Fibroblast of pulmonary artery (primary cell): ENCODE data around the gene BPGM.

Source experiments
- DNase-seq: peaks from one replicate; pipeline ENCODE4 v3.0.0-alpha.2; 2010; ENCODE audit warnings: low read depth
- H3K4me3 ChIP-seq: replicated peaks from 2 replicates; pipeline ENCODE4 v1.5.1; 2011; ENCODE audit warnings: low read depth, mild to moderate bottlenecking, control low read depth, low read length, moderate library complexity
- CTCF ChIP-seq: IDR thresholded peaks from 2 replicates; pipeline ENCODE4 v1.5.1; 2011; ENCODE audit warnings: mild to moderate bottlenecking, control low read depth, low read length, inconsistent platforms; ENCODE audit errors: missing control alignments

Gene BPGM

GRCh38 chr7:134623193-134623592, 23.5 kb upstream of the BPGM start:
- DNase-seq: no peak
- TF ChIP-seq CTCF: no peak
- no peak overlapping the region for H3K4me3 ChIP-seq

GRCh38 chr7:134625550-134625949, 21.1 kb upstream of the BPGM start:
- DNase-seq: peak; percentile 56
- H3K4me3 ChIP-seq: no peak overlapping the region
- TF ChIP-seq CTCF: no peak

GRCh38 chr7:134627109-134627774, 19.4 kb upstream of the BPGM start:
- no peak for TF ChIP-seq CTCF
- DNase-seq: no peak
- no peak overlapping the region for H3K4me3 ChIP-seq

DNA sequence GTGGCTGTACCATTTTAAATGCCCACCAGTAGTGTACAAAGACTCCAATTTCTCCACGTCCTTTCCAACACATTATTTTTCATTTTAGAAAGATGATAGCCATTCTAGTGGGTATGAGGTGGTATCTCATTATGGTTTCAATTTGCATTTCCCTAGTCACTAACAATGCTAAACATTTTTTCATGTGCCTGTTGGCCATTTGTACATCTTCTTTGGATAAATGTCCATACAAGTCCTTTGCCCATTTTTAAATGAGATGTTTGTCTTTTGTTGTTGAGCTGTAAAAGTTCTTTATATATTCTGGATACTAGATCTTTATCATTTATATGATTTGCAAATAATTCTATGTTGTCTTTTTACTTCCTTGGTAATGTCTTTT, 18.9 kb upstream of the BPGM start:
- no peak for TF ChIP-seq CTCF
- H3K4me3 ChIP-seq: no peak overlapping the region
- no peak for DNase-seq

DNA sequence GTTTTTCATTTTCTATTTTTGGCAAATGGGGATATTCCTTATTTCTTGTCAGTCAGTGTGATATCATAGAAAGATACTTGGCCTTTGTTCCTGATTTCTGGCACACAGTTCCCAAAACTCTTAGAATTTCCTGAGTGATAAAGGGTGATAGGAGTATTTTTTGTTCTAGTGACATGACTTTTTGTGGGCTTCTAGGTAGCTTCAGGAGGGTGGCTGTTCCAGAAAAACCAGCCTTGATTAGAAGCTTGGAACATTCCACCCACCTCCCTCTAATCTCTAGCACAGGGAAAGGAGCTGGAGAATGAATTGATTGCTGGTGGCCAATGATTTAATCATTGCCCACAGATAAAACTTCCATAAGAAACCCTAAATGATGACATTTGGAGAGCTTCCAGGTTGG, 17.2 kb upstream of the BPGM start:
- no peak overlapping the region for H3K4me3 ChIP-seq
- DNase-seq: no peak
- no peak for TF ChIP-seq CTCF

GRCh38 chr7:134630237-134630636, 16.4 kb upstream of the BPGM start:
- no peak for DNase-seq

More at GRCh38 chr7:134630237-134630636, 16.4 kb upstream of the BPGM start:
- no peak for TF ChIP-seq CTCF
- H3K4me3 ChIP-seq: no peak overlapping the region
